K562 (cell line): ENCODE measurements around the gene PRSS8. TPM values are rescaled to one million over a fixed set of nuclear protein-coding genes. Genes with fewer than 3 reads are reported as not detected.

Experiments
- ATAC-seq: fragments of 200-7000 bp; cut with Tn5 transposase; 3 replicates; pipeline ENCODE4 v1.9.1; 2020; ENCODE audit warnings: moderate library complexity
- BruUV-seq: library from RNA; stranded (reverse); fragments of 400-500 nt; replicated peaks from 2 replicates; lab custom pipeline; 2021; lab: Mats Ljungman, UMichigan
- CTCF ChIA-PET: fragments of 300-600 bp; formaldehyde crosslinking; extraction: SDS; loops from one replicate; lab custom pipeline; 2021; ENCODE audit warnings: low intra/inter-chr PET ratio; lab: Yijun Ruan, JAX
- POLR2A ChIA-PET: fragments of 300-600, 350-650 bp; sonication (Branson Sonifier 250); formaldehyde crosslinking; extraction: SDS; loops from one replicate; lab custom pipeline; 2021; ENCODE audit warnings: antibody characterized with exemption, inconsistent platforms; lab: Yijun Ruan, JAX
- DNase-seq, 4 experiments: peaks; one replicate each; pipeline versions ENCODE4 v3.0.0 to v3.0.0-alpha.2; 2011 to 2018; ENCODE audit warnings: low spot score in 3 of 4, mixed read lengths in 3 of 4; ENCODE audit errors: extremely low read depth in 1 of 4
- FAIRE-seq: peaks from 2 replicates; lab custom pipeline; 2011; peaks lifted over from hg19 to GRCh38; lab: Jason Lieb, UNC
- H2AFZ ChIP-seq: 2 replicates; pipeline ENCODE4 v1.6.0; 2011; ENCODE audit warnings: low read depth, low read length, control low read depth, inconsistent platforms
- H3K27ac ChIP-seq: fragments of 200-600 bp; 3 replicates; pipeline ENCODE4 v1.8.0; 2011; ENCODE audit warnings: low read depth, mild to moderate bottlenecking, control low read depth, inconsistent platforms, low read length, moderate library complexity, mixed read lengths; ENCODE audit errors: extremely low read depth
- H3K27me3 ChIP-seq, 2 experiments: fragments of 300-600 bp in 1 of 2; 2 replicates in 1 of 2; 3 replicates in 1 of 2; pipeline versions ENCODE4 v1.6.0 to v1.8.0; 2011; ENCODE audit warnings: inconsistent platforms in 2 of 2, low read length in 2 of 2, mild to moderate bottlenecking in 1 of 2, mixed read lengths in 1 of 2, moderate library complexity in 1 of 2; ENCODE audit not compliant: control insufficient read depth in 2 of 2, insufficient read depth in 2 of 2
- H3K36me3 ChIP-seq: fragments of 300-600 bp; 3 replicates; pipeline ENCODE4 v1.8.0; 2011; ENCODE audit warnings: mild to moderate bottlenecking, low read length, inconsistent platforms; ENCODE audit not compliant: control insufficient read depth, insufficient read depth
- H3K4me1 ChIP-seq, 2 experiments: fragments of 200-600 bp in 1 of 2; replicated peaks in 1 of 2; 2 replicates in 1 of 2; 3 replicates in 1 of 2; pipeline versions ENCODE4 v1.5.1 to v1.8.0; 2011; ENCODE audit warnings: inconsistent platforms in 2 of 2, low read length in 2 of 2, mild to moderate bottlenecking in 1 of 2, mixed read lengths in 1 of 2, moderate library complexity in 1 of 2; ENCODE audit not compliant: control insufficient read depth in 2 of 2, insufficient read depth in 2 of 2
- H3K4me2 ChIP-seq: 2 replicates; pipeline ENCODE4 v1.6.1; 2011; ENCODE audit warnings: low read length, control low read depth, inconsistent platforms, mixed read lengths; ENCODE audit not compliant: insufficient read depth
- H3K4me3 ChIP-seq: fragments of 200-600 bp; sonication (generic), shearing (Covaris generic); 2 replicates; pipeline ENCODE4 v1.5.1; 2016; ENCODE audit warnings: control low read depth, inconsistent platforms
- H3K79me2 ChIP-seq: fragments of 200-600 bp; 3 replicates; pipeline ENCODE4 v1.8.0; 2011; ENCODE audit warnings: low read length, inconsistent platforms; ENCODE audit not compliant: control insufficient read depth, insufficient read depth
- H3K9ac ChIP-seq, 2 experiments: 2 replicates each; pipeline versions ENCODE4 v1.6.0 to v1.6.1; 2011; ENCODE audit warnings: low read depth in 2 of 2, low read length in 2 of 2, control low read depth in 1 of 2, inconsistent platforms in 1 of 2, mild to moderate bottlenecking in 1 of 2, mixed read lengths in 1 of 2; ENCODE audit not compliant: insufficient read depth in 1 of 2
- H3K9me1 ChIP-seq: one replicate; pipeline ENCODE4 v1.6.0; 2011; ENCODE audit warnings: inconsistent platforms, mild to moderate bottlenecking, low read length, moderate library complexity; ENCODE audit not compliant: control insufficient read depth, insufficient read depth
- H3K9me3 ChIP-seq: replicated peaks from 2 replicates; pipeline ENCODE4 v1.5.1; 2011; ENCODE audit warnings: low read depth, low read length, inconsistent platforms; ENCODE audit not compliant: control insufficient read depth, insufficient read depth
- H4K20me1 ChIP-seq: replicated peaks from 2 replicates; pipeline ENCODE4 v1.6.1; 2011; ENCODE audit warnings: low read length, inconsistent platforms, mixed read lengths; ENCODE audit not compliant: control insufficient read depth, insufficient read depth
- CEBPG ChIP-seq, 3 experiments: fragments of 200-800 bp in 1 of 3; sonication (Bioruptor generic) in 1 of 3; sonication (generic) in 1 of 3; formaldehyde crosslinking in 1 of 3; IDR thresholded peaks in 2 of 3; conservative IDR thresholded peaks in 1 of 3; 2 replicates each; pipeline versions ENCODE4 v1.6.1 to v1.8.0; 2016 to 2022; ENCODE audit warnings: missing compliant biosample characterization in 2 of 3, missing genetic modification characterization in 2 of 3, mild to moderate bottlenecking in 1 of 3, missing genetic modification reagents in 1 of 3
- EWSR1 ChIP-seq: fragments of 450-650 bp; IDR thresholded peaks from 2 replicates; pipeline ENCODE4 v1.6.1; 2018; ENCODE audit warnings: borderline replicate concordance, mild to moderate bottlenecking, low read depth, moderate library complexity; ENCODE audit not compliant: partially characterized antibody
- NR4A1 ChIP-seq, 2 experiments: fragments of 250-450 bp in 1 of 2; fragments of 450-650 bp in 1 of 2; sonication (Bioruptor Pico) in 1 of 2; IDR thresholded peaks; 2 replicates each; pipeline versions ENCODE4 v1.4.0 to v1.6.1; 2016 to 2020; ENCODE audit warnings: mild to moderate bottlenecking in 2 of 2, missing compliant biosample characterization in 1 of 2, missing genetic modification characterization in 1 of 2, moderate library complexity in 1 of 2
- SRSF9 ChIP-seq: fragments of 200-400 bp; formaldehyde crosslinking; IDR thresholded peaks from 2 replicates; pipeline ENCODE4 v1.6.1; 2017; ENCODE audit warnings: low read depth, low read length, borderline replicate concordance
- TRIM28 ChIP-seq: fragments of 450-650 bp; IDR thresholded peaks from 2 replicates; pipeline ENCODE4 v1.6.1; 2017
- ZBTB1 ChIP-seq: sonication (generic); formaldehyde crosslinking; IDR thresholded peaks from 2 replicates; pipeline ENCODE4 v1.8.1; 2023; ENCODE audit warnings: missing genetic modification reagents, low read depth, mild to moderate bottlenecking, borderline replicate concordance
- ZC3H4 ChIP-seq: sonication (generic); formaldehyde crosslinking; IDR thresholded peaks from 2 replicates; pipeline ENCODE4 v1.9.0; 2021; ENCODE audit warnings: missing genetic modification reagents, borderline replicate concordance
- WGBS: fragments of 100-300 bp; shearing (Covaris generic); methylation state at CpG from one replicate; pipeline ENCODE4 v1.1.6; 2016; ENCODE audit warnings: low coverage, mixed read lengths; ENCODE audit not compliant: insufficient coverage; ENCODE audit errors: missing lambda C conversion rate; 5-methylcytosine and 5-hydroxymethylcytosine counted together
- in situ Hi-C: fragments of 300-500 bp; cut with MboI; formaldehyde crosslinking; loops from 4 replicates; pipeline ENCODE4 v1.15.0; 2018; ENCODE audit warnings: inconsistent platforms, mixed read lengths
- intact Hi-C: fragments of 100-400 bp; cut with micrococcal nuclease; formaldehyde crosslinking; loops from 2 replicates; pipeline ENCODE4 v1.14.2; 2022
- polyA plus RNA-seq, 8 experiments: library from polyadenylated mRNA; depleted of rRNA in 4 of 8; stranded (reverse) in 5 of 8; unstranded in 3 of 8; fragments of >200 nt; fragmentation: Nextera tagmentation in 2 of 8; fragmentation: Illumina TruSeq in 1 of 8; extraction: Ambion mirVana in 2 of 8; extraction: Trizol in 1 of 8; gene quantifications; 2 replicates each; pipeline versions ENCODE4 v1.2.1 to v1.2.3, GENCODE V29; 2011 to 2014; ENCODE audit warnings: inconsistent platforms in 1 of 8, missing spikeins in 1 of 8
- total RNA-seq, 7 experiments: library from RNA; depleted of rRNA in 6 of 7; stranded (reverse); fragments of >200 nt in 6 of 7; fragmentation: Illumina TruSeq in 2 of 7; extraction: Trizol in 2 of 7; gene quantifications; 2 replicates each; pipeline versions ENCODE4 v1.2.1 to v1.2.3, GENCODE V29; 2011 to 2021; ENCODE audit warnings: low replicate concordance in 1 of 7
- TF ChIP-seq, protein P1 (sequence below): fragments of 450-650 bp; IDR thresholded peaks from 2 replicates; pipeline ENCODE4 v1.6.1; 2016

The PRSS8 gene
- total and polyA plus RNA-seq, 9 of the 15 experiments (the other 6 are each of a cell fraction or from before 2014, with no cell fraction given), result 0.25 to 3.9 (median 1.3) TPM; not detected in 1

DNA sequence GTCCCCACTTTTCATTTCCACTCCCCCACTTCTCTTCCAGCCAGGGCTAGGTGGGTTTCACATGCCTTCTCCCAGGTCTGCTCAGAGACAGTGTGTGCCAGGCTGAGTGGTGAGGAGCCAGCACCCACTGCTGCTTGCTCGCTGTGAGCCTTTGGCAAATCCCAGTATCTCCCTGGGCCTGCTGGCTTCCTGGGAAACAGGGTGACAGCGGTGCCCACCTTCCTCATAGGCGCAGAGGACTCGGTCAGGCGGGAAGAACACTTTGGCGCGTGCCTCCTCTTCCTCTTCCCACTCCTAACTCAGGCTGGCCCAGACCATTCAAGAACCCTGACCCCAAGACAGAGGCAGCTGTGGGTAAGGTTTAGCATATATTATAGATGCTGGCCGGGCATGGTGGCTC is 46.3 kb downstream of the PRSS8 start:
- ATAC-seq, result no peak
- intact Hi-C loops, result no loop called here
- peaks cover 45% of the 10 kb centered on the region; the same call in 2 of the 3 replicates for H3K36me3 ChIP-seq
- peaks cover 10 to 51% of the 10 kb centered on the region in 2 experiments; a peak in 3 of 5 replicates for H3K4me1 ChIP-seq
- no peak overlapping the region for H3K4me3 ChIP-seq
- CTCF ChIA-PET, result no interaction called here
- H3K9ac ChIP-seq, result peak overlapping the region in 1 of 2 experiments; percentile 55; a peak in 1 of 4 replicates
- H3K9me3 ChIP-seq, result no peaks in the 10 kb centered on the region
- peaks cover 3% of the 10 kb centered on the region for H3K9me1 ChIP-seq
- POLR2A ChIA-PET, result interaction anchor here (0.7 to 1.4 kb wide), 3 partner anchors 15 to 90 kb away, joined by 3 to 4 read pairs (median 3); partner anchors contain the start of genes FUS, KAT8, ZNF646 and ZNF668
- no peak overlapping the region for H3K27ac ChIP-seq
- H2AFZ ChIP-seq, result no peak overlapping the region
- H3K4me2 ChIP-seq, result no peak overlapping the region
- in situ Hi-C loops, result no loop called here
- WGBS, result 91% methylated on average over 5 of the region's 8 CpGs
- H4K20me1 ChIP-seq, result peaks cover 8% of the 10 kb centered on the region; the same call in 1 of the 2 replicates
- no peak for FAIRE-seq
- no peaks in the 10 kb centered on the region for H3K27me3 ChIP-seq
- no peak for DNase-seq
- peaks cover 20% of the 10 kb centered on the region for H3K79me2 ChIP-seq
- no peak for TF ChIP-seq TRIM28
- TF ChIP-seq NR4A1 (CRISPR knock-in tag; IDR thresholded peaks at IDR 0.05), result no peak
- TF ChIP-seq NR4A1 (tag; IDR thresholded peaks at IDR 0.05), result no peak
- TF ChIP-seq, protein P1, sequence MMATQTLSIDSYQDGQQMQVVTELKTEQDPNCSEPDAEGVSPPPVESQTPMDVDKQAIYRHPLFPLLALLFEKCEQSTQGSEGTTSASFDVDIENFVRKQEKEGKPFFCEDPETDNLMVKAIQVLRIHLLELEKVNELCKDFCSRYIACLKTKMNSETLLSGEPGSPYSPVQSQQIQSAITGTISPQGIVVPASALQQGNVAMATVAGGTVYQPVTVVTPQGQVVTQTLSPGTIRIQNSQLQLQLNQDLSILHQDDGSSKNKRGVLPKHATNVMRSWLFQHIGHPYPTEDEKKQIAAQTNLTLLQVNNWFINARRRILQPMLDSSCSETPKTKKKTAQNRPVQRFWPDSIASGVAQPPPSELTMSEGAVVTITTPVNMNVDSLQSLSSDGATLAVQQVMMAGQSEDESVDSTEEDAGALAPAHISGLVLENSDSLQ, result no peak
- TF ChIP-seq CEBPG (CRISPR knock-in tag; IDR thresholded peaks at IDR 0.05), result no peak
- TF ChIP-seq CEBPG (tag; conservative IDR thresholded peaks at IDR 0.05 in 1 of 2, IDR thresholded peaks at IDR 0.05 in 1 of 2), result no peak
- TF ChIP-seq EWSR1, result no peak
- no peak for TF ChIP-seq ZC3H4 (CRISPR knock-in tag)
- no peak for TF ChIP-seq SRSF9
- no peak for TF ChIP-seq ZBTB1 (CRISPR knock-in tag)
- no TSS peak for BruUV-seq
